BLaER1 treated with 17β-estradiol and CSF1 and Interleukin-3, amounts not matched to agents 10 nM and 100 nM (cell line): ENCODE results near the gene TIMM50.

Experiments
- H3K27ac ChIP-seq, 11 experiments: shearing (Covaris generic); formaldehyde crosslinking; 2 replicates each; pipeline ENCODE4 v1.8.1; 2022
- H3K27me3 ChIP-seq, 11 experiments: shearing (Covaris generic); formaldehyde crosslinking; 2 replicates each; pipeline ENCODE4 v1.8.1; 2022
- H3K36me3 ChIP-seq, 11 experiments: shearing (Covaris generic); formaldehyde crosslinking; 2 replicates each; pipeline ENCODE4 v1.8.1; 2022
- H3K4me1 ChIP-seq, 10 experiments: shearing (Covaris generic); formaldehyde crosslinking; 2 replicates each; pipeline ENCODE4 v1.8.1; 2022
- H3K4me2 ChIP-seq, 11 experiments: shearing (Covaris generic); formaldehyde crosslinking; 2 replicates each; pipeline ENCODE4 v1.8.1; 2022
- H3K4me3 ChIP-seq, 10 experiments: shearing (Covaris generic); formaldehyde crosslinking; 2 replicates each; pipeline ENCODE4 v1.8.1; 2022
- H3K9ac ChIP-seq, 11 experiments: shearing (Covaris generic); formaldehyde crosslinking; 2 replicates each; pipeline ENCODE4 v1.8.1; 2022
- H3K9me3 ChIP-seq, 11 experiments: shearing (Covaris generic); formaldehyde crosslinking; replicated peaks in 1 of 11; 2 replicates each; pipeline ENCODE4 v1.8.1; 2022
- H4K20me1 ChIP-seq, 11 experiments: shearing (Covaris generic); formaldehyde crosslinking; 2 replicates each; pipeline ENCODE4 v1.8.1; 2022
- Cebpa-rat ChIP-seq, 11 experiments: shearing (Covaris generic); IDR thresholded peaks; 2 replicates each; pipeline ENCODE4 v1.8.1; 2022

TIMM50 gene

GRCh38 chr19:39483141-39483540 lies 2.5 kb downstream of the TIMM50 start:
- H3K4me2 ChIP-seq, result no peak overlapping the region; a peak in 1 of 22 replicates
- peak overlapping the region in 7 of 11 experiments; percentile 1 to 46 (median 41); a peak in 7 of 22 replicates for H3K9ac ChIP-seq
- no peak for TF ChIP-seq Cebpa-rat (IDR thresholded peaks at IDR 0.05)
- H3K27me3 ChIP-seq, result no peaks in the 10 kb centered on the region
- H3K4me1 ChIP-seq, result peaks cover 18 to 28% (median 23%) of the 10 kb centered on the region in 10 experiments
- H4K20me1 ChIP-seq, result peaks cover 0 to 66% (median 30%) of the 10 kb centered on the region in 11 experiments; a peak in 16 of 22 replicates
- no peak overlapping the region for H3K4me3 ChIP-seq
- no peaks in the 10 kb centered on the region for H3K9me3 ChIP-seq
- H3K27ac ChIP-seq, result no peak overlapping the region
- peaks cover 39 to 66% (median 57%) of the 10 kb centered on the region in 11 experiments for H3K36me3 ChIP-seq

GRCh38 chr19:39489756-39490155 lies 9.1 kb downstream of the TIMM50 start:
- no peak for TF ChIP-seq Cebpa-rat (IDR thresholded peaks at IDR 0.05)
- Histone ChIP-seq H3K9ac (0 out of 22 replicates have a peak overlapping the region, but pooled peaks of 1 of the 11 experiments have one; percentile 30), H3K4me2 (no peak overlapping the region), H4K20me1 (peaks cover 0 to 56% (median 39%) of the 10 kb centered on the region in 11 experiments; a peak in 15 of 22 replicates), H3K4me1 (peaks cover 0 to 7% (median 0%) of the 10 kb centered on the region in 10 experiments; a peak in 3 of 20 replicates), H3K4me3 (no peak overlapping the region), H3K27ac (no peak overlapping the region), H3K9me3 (no peaks in the 10 kb centered on the region), H3K27me3 (no peaks in the 10 kb centered on the region), H3K36me3 (peaks cover 72 to 86% (median 77%) of the 10 kb centered on the region in 11 experiments)

- H3K4me2 ChIP-seq, result no peak overlapping the region
- H3K36me3 ChIP-seq, result peaks cover 48 to 61% (median 53%) of the 10 kb centered on the region in 11 experiments
- no peak overlapping the region for H3K27ac ChIP-seq
- no peaks in the 10 kb centered on the region for H3K27me3 ChIP-seq
- peaks cover 0 to 14% (median under 1%) of the 10 kb centered on the region in 10 experiments; a peak in 11 of 20 replicates for H3K4me1 ChIP-seq
- H3K4me3 ChIP-seq, result no peak overlapping the region
- H4K20me1 ChIP-seq, result peaks cover 0 to 31% (median 17%) of the 10 kb centered on the region in 11 experiments; a peak in 12 of 22 replicates
- no peaks in the 10 kb centered on the region for H3K9me3 ChIP-seq
- no peak overlapping the region for H3K9ac ChIP-seq
- TF ChIP-seq Cebpa-rat (IDR thresholded peaks at IDR 0.05), result no peak
Measured at GRCh38 chr19:39492225-39492624, 11.6 kb downstream of the TIMM50 start.

GRCh38 chr19:39492788-39493187 lies 12.2 kb downstream of the TIMM50 start:
- Histone ChIP-seq H3K9ac (no peak overlapping the region), H3K27me3 (no peaks in the 10 kb centered on the region), H3K4me3 (no peak overlapping the region), H3K4me1 (peaks cover 0 to 19% (median 6%) of the 10 kb centered on the region in 10 experiments; a peak in 15 of 20 replicates), H3K27ac (no peak overlapping the region), H3K4me2 (no peak overlapping the region), H4K20me1 (peaks cover 0 to 26% (median 13%) of the 10 kb centered on the region in 11 experiments; a peak in 10 of 22 replicates), H3K36me3 (peaks cover 44 to 56% (median 47%) of the 10 kb centered on the region in 11 experiments), H3K9me3 (no peaks in the 10 kb centered on the region)
- TF ChIP-seq Cebpa-rat (IDR thresholded peaks at IDR 0.05), result no peak

GRCh38 chr19:39494661-39495060 lies 14.0 kb downstream of the TIMM50 start:
- peaks cover 6 to 35% (median 23%) of the 10 kb centered on the region in 10 experiments; a peak in 18 of 20 replicates for H3K4me1 ChIP-seq
- no peak overlapping the region for H3K4me3 ChIP-seq
- no peaks in the 10 kb centered on the region for H3K9me3 ChIP-seq
- peak overlapping the region in 2 of 11 experiments; percentile 8 to 9; a peak in 2 of 22 replicates for H3K4me2 ChIP-seq
- H3K27me3 ChIP-seq, result peaks cover 2 to 16% (median 7%) of the 10 kb centered on the region in 11 experiments; a peak in 14 of 22 replicates
- no peak overlapping the region for H3K27ac ChIP-seq
- TF ChIP-seq Cebpa-rat (IDR thresholded peaks at IDR 0.05), result no peak
- peaks cover 0 to 8% (median 2%) of the 10 kb centered on the region in 11 experiments; a peak in 7 of 22 replicates for H4K20me1 ChIP-seq
- H3K9ac ChIP-seq, result peak overlapping the region in 2 of 11 experiments; percentile 29 to 33; a peak in 1 of 22 replicates
- H3K36me3 ChIP-seq, result peaks cover 25 to 37% (median 28%) of the 10 kb centered on the region in 11 experiments

GRCh38 chr19:39496063-39496462 lies 15.4 kb downstream of the TIMM50 start:
- Histone ChIP-seq H3K27ac (no peak overlapping the region), H3K9ac (no peak overlapping the region), H3K4me3 (no peak overlapping the region), H3K36me3 (peaks cover 12 to 23% (median 14%) of the 10 kb centered on the region in 11 experiments), H3K4me2 (no peak overlapping the region), H3K27me3 (peaks cover 3 to 23% (median 10%) of the 10 kb centered on the region in 11 experiments; a peak in 14 of 22 replicates), H3K9me3 (no peaks in the 10 kb centered on the region), H4K20me1 (peaks cover 0 to 3% (median 0%) of the 10 kb centered on the region in 11 experiments; a peak in 1 of 22 replicates), H3K4me1 (peaks cover 6 to 42% (median 25%) of the 10 kb centered on the region in 10 experiments; a peak in 18 of 20 replicates)
- no peak for TF ChIP-seq Cebpa-rat (IDR thresholded peaks at IDR 0.05)

- peaks cover 0 to 7% (median 0%) of the 10 kb centered on the region in 11 experiments; a peak in 2 of 22 replicates for H3K36me3 ChIP-seq
- H3K27ac ChIP-seq, result peak overlapping the region in 6 of 11 experiments; percentile 3 to 57 (median 33); a peak in 8 of 22 replicates
- no peak for TF ChIP-seq Cebpa-rat (IDR thresholded peaks at IDR 0.05)
- H3K9ac ChIP-seq, result peak overlapping the region in 10 of 11 experiments; percentile 8 to 80 (median 57); a peak in 16 of 22 replicates
- H4K20me1 ChIP-seq, result no peaks in the 10 kb centered on the region
- no peaks in the 10 kb centered on the region for H3K9me3 ChIP-seq
- H3K27me3 ChIP-seq, result peaks cover 3 to 23% (median 10%) of the 10 kb centered on the region in 11 experiments; a peak in 14 of 22 replicates
- peak overlapping the region; percentile 47 to 75 (median 68) for H3K4me3 ChIP-seq
- H3K4me1 ChIP-seq, result peaks cover 6 to 42% (median 25%) of the 10 kb centered on the region in 10 experiments; a peak in 18 of 20 replicates
- peak overlapping the region; percentile 91 to 100 (median 97) for H3K4me2 ChIP-seq
Measured at GRCh38 chr19:39497701-39497995, 17.0 kb downstream of the TIMM50 start.

GRCh38 chr19:39497996-39498797 lies 17.6 kb downstream of the TIMM50 start:
- Histone ChIP-seq H3K4me3 (peak overlapping the region; percentile 47 to 75 (median 68)), H3K4me1 (peaks cover 6 to 42% (median 25%) of the 10 kb centered on the region in 10 experiments; a peak in 18 of 20 replicates), H3K4me2 (peak overlapping the region; percentile 91 to 100 (median 97)), H4K20me1 (no peaks in the 10 kb centered on the region), H3K27me3 (peaks cover 3 to 23% (median 10%) of the 10 kb centered on the region in 11 experiments; a peak in 14 of 22 replicates), H3K27ac (peak overlapping the region in 7 of 11 experiments; percentile 3 to 57 (median 41); a peak in 11 of 22 replicates), H3K36me3 (0 out of 22 replicates have a peak, but pooled peaks cover 0 to 1% (median 0%) of the 10 kb centered on the region in 11 experiments), H3K9me3 (no peaks in the 10 kb centered on the region), H3K9ac (peak overlapping the region in 10 of 11 experiments; percentile 8 to 80 (median 57); a peak in 19 of 22 replicates)
- TF ChIP-seq Cebpa-rat (IDR thresholded peaks at IDR 0.05), result no peak
